AG09319 (cell line): ENCODE measurements around the gene HOXA9.

Experiments used
- DNase-seq: peaks from one replicate; pipeline ENCODE4 v3.0.0-alpha.2; 2010; ENCODE audit warnings: low read depth; ENCODE audit errors: extremely low read depth
- CTCF ChIP-seq: IDR thresholded peaks from 2 replicates; pipeline ENCODE4 v1.5.1; 2011; ENCODE audit warnings: low read depth, mild to moderate bottlenecking, inconsistent platforms, low read length, moderate library complexity

HOXA9 gene

DNA sequence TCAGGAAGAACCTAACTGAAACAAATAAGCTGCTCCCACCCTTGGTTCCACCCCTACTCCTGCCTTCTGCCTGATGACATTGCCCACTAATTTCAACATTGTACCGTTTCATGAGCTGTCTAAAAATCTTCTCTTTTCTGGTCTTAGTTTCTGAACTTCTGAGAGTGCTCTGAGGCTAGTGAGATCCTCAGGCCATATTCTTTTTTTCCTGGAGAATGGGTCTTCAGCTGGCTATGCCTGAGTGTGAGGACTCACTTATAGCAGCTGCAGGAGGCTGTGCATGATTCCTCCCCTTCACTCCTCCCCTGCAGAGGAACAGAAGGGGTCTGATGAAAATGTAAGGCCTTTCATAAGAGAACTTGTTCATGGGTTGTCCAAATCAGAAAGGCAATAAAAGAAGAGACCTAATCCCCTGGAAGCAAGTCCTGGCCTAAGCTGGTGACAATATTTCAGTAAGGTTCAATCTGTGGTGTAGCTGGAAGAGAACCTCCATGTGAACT is 45.9 kb downstream of the HOXA9 start:
- TF ChIP-seq CTCF: no peak
- DNase-seq: no peak

DNA sequence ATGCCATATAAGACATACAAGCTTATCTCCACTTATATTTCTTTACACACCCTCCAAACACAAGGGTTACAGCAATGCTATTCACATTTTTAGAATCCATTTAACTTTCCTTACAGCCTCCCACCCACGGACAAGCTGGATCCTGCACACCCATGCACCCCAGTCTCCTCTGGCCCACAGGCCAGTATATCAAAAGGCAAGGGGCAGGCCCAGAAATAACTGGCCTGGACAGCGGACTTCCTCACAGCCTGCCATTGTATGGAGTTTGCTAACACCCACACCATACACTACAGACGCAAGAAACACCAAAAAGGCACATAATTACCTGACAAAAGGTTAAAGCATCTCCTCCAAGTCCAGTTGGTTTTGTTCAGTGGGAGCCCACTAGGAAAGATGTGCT is 46.8 kb downstream of the HOXA9 start:
- no peak for DNase-seq
- no peak for TF ChIP-seq CTCF

GRCh38 chr7:27117887-27118491 is 47.3 kb downstream of the HOXA9 start:
- no peak for TF ChIP-seq CTCF
- no peak for DNase-seq

DNA sequence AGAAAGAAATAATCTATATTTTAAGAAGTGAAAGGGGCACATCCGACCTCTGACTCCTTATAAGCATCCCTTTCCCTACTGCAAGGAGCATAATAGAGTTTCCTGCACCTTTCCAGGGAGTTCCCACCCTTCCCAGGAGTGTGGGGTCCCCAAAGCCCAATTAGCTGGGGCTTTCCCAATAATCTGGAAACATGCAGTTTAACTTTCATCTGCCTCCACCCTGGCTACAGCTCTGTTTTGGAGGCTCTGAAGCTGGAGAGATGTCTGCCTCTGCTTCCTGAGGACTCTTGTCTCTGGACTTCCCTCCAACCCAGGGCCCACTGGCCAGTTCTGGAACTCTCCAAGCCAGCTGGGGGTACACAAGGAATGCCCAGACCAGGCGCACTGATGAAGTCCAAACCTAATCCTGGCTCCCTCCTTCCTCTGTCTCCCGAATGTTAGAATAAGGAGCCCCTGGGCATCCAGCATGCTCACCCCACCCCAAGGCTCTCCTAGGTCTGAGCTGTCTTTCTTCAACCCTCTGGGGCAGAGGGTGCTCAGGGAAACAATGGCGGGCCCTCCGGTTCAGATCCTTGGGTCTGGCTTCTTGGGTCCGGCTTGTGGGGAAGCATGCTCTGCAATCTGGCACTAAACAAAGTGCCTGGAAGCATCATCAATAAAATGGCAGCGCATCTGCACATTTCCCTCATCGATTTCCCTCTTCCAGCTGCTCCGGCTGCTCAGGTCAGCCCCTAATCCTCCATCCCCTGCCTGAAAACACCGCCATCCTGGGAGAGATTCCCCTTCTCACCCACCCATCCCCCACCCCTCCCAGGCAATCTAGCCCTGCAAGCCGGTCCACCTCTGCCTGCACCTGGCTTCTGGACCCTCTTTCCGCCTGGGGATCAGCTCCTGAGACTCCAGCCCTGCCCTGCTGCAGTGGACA is 48.1 kb downstream of the HOXA9 start:
- no peak for TF ChIP-seq CTCF
- no peak for DNase-seq

GRCh38 chr7:27116031-27116961 is 49.0 kb downstream of the HOXA9 start:
- TF ChIP-seq CTCF: no peak
- no peak for DNase-seq

- no peak for DNase-seq
- TF ChIP-seq CTCF: no peak
Observed at GRCh38 chr7:27115221-27116026, 49.9 kb downstream of the HOXA9 start.
